Mammary epithelial cell (primary cell): Measurements from ENCODE around the gene DEDD2.

ENCODE experiments used
- EZH2 ChIP-seq: IDR thresholded peaks from 2 replicates; pipeline ENCODE4 v1.6.1; 2012; ENCODE audit warnings: low read length, inconsistent platforms, borderline replicate concordance
- TF ChIP-seq, protein P1 (sequence below), 2 donors: IDR thresholded peaks in 1 of 2; conservative IDR thresholded peaks in 1 of 2; 2 replicates each; pipeline ENCODE4 v1.5.1; 2011 to 2012; ENCODE audit warnings: inconsistent platforms in 2 of 2, low read length in 2 of 2, mild to moderate bottlenecking in 2 of 2, control low read depth in 1 of 2, low read depth in 1 of 2; ENCODE audit not compliant: insufficient read depth in 1 of 2; ENCODE audit errors: extremely low read depth in 1 of 2

DNA sequence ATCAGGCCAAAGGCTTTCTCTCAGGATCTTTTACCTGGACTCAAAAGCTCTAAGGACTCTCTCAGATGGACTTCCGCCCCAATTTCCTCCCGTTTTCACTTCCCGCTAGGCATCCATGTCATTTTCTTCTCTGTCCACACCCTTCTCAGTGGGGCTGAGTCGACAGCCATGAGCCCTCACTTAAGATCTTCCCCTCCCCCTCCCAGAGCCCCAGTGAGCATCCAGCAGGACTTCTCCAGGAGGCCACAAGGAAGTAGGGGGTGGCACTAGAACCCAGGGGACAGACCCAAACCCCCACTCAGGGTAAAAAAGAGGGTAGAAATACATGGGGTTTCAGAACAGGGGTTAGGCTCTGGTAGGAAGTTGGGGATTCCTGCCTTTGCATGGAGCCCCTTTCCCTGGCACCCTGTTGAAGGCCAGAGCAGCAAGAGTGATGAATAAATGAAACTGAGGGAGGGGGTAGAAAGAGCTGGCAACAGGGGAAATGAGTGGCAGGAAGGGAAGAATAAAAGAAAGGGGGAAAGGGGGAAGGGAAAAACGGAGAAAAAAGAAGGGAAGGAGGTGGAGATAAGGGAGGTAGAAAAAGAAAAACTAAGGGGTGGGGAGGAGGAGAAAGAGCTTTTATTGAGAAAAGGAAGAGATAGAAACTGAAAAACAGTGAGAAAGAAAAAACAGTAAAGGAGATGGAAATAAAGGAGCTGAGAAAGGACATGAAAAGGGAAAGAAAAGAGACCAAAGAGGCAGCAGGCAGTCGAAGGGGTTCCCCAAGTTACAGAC is 42.3 kb downstream of the DEDD2 start:
- TF ChIP-seq, protein P1, sequence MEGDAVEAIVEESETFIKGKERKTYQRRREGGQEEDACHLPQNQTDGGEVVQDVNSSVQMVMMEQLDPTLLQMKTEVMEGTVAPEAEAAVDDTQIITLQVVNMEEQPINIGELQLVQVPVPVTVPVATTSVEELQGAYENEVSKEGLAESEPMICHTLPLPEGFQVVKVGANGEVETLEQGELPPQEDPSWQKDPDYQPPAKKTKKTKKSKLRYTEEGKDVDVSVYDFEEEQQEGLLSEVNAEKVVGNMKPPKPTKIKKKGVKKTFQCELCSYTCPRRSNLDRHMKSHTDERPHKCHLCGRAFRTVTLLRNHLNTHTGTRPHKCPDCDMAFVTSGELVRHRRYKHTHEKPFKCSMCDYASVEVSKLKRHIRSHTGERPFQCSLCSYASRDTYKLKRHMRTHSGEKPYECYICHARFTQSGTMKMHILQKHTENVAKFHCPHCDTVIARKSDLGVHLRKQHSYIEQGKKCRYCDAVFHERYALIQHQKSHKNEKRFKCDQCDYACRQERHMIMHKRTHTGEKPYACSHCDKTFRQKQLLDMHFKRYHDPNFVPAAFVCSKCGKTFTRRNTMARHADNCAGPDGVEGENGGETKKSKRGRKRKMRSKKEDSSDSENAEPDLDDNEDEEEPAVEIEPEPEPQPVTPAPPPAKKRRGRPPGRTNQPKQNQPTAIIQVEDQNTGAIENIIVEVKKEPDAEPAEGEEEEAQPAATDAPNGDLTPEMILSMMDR (conservative IDR thresholded peaks at IDR 0.05 in 1 of 2, IDR thresholded peaks at IDR 0.05 in 1 of 2; ENCODE audit: extremely low read depth in 1 of 2, insufficient read depth in 1 of 2, low read depth in 1 of 2, low read length in 2 of 2): no peak
- TF ChIP-seq EZH2: no peak
